Mucosa of rectum (tissue), 2 donors: ENCODE measurements around the gene ALDH2.

Experiments
- H3K27ac ChIP-seq, 2 donors: one replicate each; pipeline ENCODE4 v1.7.0; 2013; ENCODE audit warnings: inconsistent platforms in 2 of 2, low read depth in 2 of 2, low read length in 2 of 2
- H3K27me3 ChIP-seq, 2 donors: one replicate each; pipeline ENCODE4 v1.7.0; 2013; ENCODE audit warnings: low read length in 2 of 2; ENCODE audit not compliant: control insufficient read depth in 2 of 2, insufficient read depth in 2 of 2
- H3K36me3 ChIP-seq, 2 donors: one replicate each; pipeline ENCODE4 v1.7.0; 2013; ENCODE audit warnings: low read length in 2 of 2; ENCODE audit not compliant: control insufficient read depth in 2 of 2, insufficient read depth in 2 of 2
- H3K4me1 ChIP-seq, 2 donors: one replicate each; pipeline ENCODE4 v1.7.0; 2013; ENCODE audit warnings: low read length in 2 of 2, mild to moderate bottlenecking in 1 of 2; ENCODE audit not compliant: control insufficient read depth in 2 of 2, insufficient read depth in 2 of 2
- H3K4me3 ChIP-seq, 2 donors: one replicate each; pipeline ENCODE4 v1.7.0; 2013; ENCODE audit warnings: low read length in 2 of 2
- H3K9ac ChIP-seq, 2 donors: one replicate each; pipeline ENCODE4 v1.7.0; 2013; ENCODE audit warnings: low read length in 2 of 2, low read depth in 1 of 2, mild to moderate bottlenecking in 1 of 2
- H3K9me3 ChIP-seq, 2 donors: one replicate each; pipeline ENCODE4 v1.7.0; 2013; ENCODE audit warnings: low read length in 2 of 2; ENCODE audit not compliant: control insufficient read depth in 2 of 2
- donor health status: healthy.
- donor health status: Normal muscosa, but diverticular disease.

Gene ALDH2

DNA sequence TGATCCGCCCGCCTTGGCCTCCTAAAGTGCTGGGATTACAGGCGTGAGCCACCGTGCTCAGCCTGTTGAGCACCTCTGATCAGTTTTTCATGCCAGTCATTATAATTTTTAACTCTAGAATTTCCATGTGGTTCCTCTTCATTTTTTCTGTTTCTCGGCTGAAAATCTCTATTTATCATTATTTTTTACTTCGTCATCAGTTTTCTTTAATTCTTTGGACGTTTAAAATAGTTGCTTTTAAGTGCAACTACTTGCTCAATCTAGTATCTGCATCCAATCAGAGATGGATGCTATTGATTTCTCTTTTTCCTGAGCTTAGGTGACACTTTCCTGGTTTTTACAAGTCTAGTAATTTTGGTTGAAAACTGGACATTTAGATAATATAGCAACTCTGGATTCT, 92.0 kb downstream of the ALDH2 start:
- Histone ChIP-seq H3K9me3 (no peaks in the 10 kb centered on the region), H3K4me1 (no peaks in the 10 kb centered on the region), H3K9ac (no peak overlapping the region), H3K36me3 (peaks cover 0 to 4% of the 10 kb centered on the region in 2 donors), H3K4me3 (no peak overlapping the region), H3K27ac (no peak overlapping the region), H3K27me3 (no peaks in the 10 kb centered on the region)

DNA sequence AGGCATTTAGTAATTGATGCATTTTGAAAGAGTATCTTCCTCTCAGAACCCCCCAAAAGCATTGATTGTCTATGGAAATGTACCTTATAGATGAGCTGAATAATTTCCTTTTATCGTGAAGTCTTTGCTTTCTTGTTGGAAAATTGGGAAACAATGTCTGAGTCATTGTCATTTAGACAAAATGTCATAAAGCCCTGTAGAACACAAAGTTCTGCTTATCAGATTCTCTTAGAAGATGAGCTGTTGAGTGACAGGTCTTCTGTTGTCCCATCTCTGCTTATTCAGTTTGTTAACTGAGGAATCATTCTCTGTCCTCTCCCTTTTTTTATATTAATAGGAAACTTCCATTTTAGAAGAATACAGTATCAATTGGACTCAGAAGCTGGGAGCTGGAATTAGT, 98.2 kb downstream of the ALDH2 start:
- Histone ChIP-seq H3K4me1 (no peaks in the 10 kb centered on the region), H3K9ac (no peak overlapping the region), H3K27me3 (no peaks in the 10 kb centered on the region), H3K27ac (no peak overlapping the region), H3K36me3 (peaks cover 31 to 44% of the 10 kb centered on the region in 2 donors), H3K4me3 (no peak overlapping the region), H3K9me3 (no peaks in the 10 kb centered on the region)
